ENCODE data around the gene WSB1.

DNA sequence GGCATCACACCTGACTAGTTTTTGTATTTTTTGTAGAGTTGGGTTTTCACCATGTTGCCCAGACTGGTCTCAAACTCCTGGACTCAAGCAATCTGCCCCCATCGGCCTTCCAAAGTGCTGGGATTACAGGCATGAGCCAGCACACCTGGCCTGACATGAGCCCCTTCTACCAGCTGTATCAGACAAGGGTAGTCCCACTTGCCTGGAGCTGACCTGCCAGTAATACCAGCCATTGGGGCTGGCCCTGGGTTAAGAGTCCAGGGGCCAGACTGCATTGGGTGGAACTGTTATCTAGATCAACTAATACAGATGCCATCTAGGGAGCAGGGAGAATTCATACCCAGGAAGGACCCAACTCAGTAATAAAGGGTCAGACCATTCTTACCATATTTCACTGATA is 28.1 kb downstream of the WSB1 start:
- TF ChIP-seq CTCF (conservative IDR thresholded peaks at IDR 0.05; ENCODE audit: low read depth, low read length) = no peak
- TF ChIP-seq EZH2 (IDR thresholded peaks at IDR 0.05; ENCODE audit: borderline replicate concordance, low read depth, low read length, poor library complexity, severe bottlenecking) = no peak

Data from A673 (cell line).